Mucosa of stomach (tissue), 1 donor: Measurements from ENCODE around the gene ATG5.

Experiments used
- H3K27me3 ChIP-seq: one replicate; pipeline ENCODE4 v1.7.0; 2013; ENCODE audit warnings: mild to moderate bottlenecking, low read length; ENCODE audit not compliant: control insufficient read depth, insufficient read depth
- H3K36me3 ChIP-seq: one replicate; pipeline ENCODE4 v1.7.0; 2013; ENCODE audit warnings: low read length; ENCODE audit not compliant: control insufficient read depth, insufficient read depth
- H3K4me1 ChIP-seq: one replicate; pipeline ENCODE4 v1.7.0; 2013; ENCODE audit warnings: mild to moderate bottlenecking, low read length; ENCODE audit not compliant: control insufficient read depth, insufficient read depth
- H3K4me3 ChIP-seq: one replicate; pipeline ENCODE4 v1.7.0; 2013; ENCODE audit warnings: low read length
- H3K9ac ChIP-seq: one replicate; pipeline ENCODE4 v1.7.0; 2013; ENCODE audit warnings: mild to moderate bottlenecking, low read length, moderate library complexity
- H3K9me3 ChIP-seq: one replicate; pipeline ENCODE4 v1.7.0; 2013; ENCODE audit warnings: mild to moderate bottlenecking, low read length, moderate library complexity; ENCODE audit not compliant: control insufficient read depth
- donor health status: Pancreatic carcinoma.

The ATG5 gene

DNA sequence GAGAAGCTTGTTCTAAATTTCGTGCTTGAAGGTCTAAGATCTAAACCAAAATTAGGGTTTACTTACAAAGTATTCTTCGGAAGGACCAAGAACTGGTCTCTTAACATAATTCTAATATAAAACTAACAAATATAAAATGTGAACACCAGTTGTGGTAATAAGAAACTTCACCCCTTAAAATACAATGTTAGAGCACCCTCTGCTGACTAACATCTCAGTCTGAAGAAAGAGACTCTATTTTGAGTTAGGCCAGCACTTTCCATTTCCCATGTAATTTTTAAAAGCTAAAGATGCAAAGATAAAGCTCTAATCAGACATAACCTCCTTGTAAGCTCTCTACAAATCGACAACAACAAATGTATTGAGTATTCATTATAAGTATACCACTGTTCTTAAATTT is 24.6 kb downstream of the ATG5 start:
- Histone ChIP-seq H3K4me3 (no peak overlapping the region), H3K4me1 (no peaks in the 10 kb centered on the region), H3K9ac (no peak overlapping the region), H3K27me3 (no peaks in the 10 kb centered on the region), H3K9me3 (no peaks in the 10 kb centered on the region), H3K36me3 (no peaks in the 10 kb centered on the region)

DNA sequence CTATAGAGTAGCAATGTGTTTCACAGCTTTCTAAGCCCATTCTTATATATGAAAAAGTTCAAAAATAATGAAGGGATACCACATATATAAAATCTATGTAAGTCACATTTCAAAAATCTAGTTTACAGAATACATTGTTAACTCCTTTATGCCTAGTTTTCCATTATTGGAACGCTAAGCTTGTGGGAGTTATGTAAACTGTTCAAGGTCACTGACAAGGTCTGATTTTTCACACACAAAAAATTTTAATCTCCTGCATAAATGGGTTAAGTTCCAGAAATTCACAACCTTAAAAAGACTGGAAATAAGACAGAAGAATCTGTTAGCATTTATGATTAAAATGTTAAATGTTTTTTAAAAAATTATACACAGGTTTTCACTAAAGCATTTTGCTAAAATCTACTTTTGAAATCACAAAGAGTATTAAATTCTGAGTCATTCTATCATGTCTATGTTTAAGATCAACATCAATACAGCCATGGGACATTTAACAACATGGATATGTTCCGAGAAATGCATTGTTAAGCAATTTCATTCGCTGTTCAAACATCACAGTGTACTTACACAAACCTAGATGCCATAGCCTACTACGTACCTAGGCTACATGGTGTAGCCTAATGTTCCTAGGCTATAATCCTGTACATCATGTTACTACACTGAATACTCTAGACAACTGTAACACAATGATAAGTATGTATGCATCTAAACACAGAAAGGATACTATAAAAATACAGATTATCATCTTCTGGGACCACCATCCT is 25.4 kb downstream of the ATG5 start:
- H3K36me3 ChIP-seq, result no peaks in the 10 kb centered on the region
- no peaks in the 10 kb centered on the region for H3K9me3 ChIP-seq
- H3K4me3 ChIP-seq, result no peak overlapping the region
- no peak overlapping the region for H3K9ac ChIP-seq
- no peaks in the 10 kb centered on the region for H3K4me1 ChIP-seq
- H3K27me3 ChIP-seq, result no peaks in the 10 kb centered on the region

DNA sequence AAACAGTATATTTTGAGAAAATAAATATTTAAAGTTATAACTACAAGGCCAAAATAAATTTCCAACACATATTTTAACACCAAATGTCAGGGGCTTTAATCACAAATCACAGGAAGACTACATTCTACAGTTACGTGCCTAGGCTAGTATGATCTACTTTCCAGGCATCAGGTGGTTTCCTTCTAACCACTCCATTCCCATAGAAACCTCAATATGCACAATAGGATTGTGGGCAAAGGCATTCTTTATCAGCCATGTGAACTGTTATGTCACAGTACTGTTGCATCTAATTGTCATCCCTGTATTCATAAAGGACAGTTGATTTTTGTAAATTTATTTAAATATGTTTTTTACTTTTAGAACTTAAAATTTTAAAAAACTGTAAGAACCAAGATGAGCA is 32.4 kb downstream of the ATG5 start:
- no peaks in the 10 kb centered on the region for H3K36me3 ChIP-seq
- H3K9me3 ChIP-seq, result no peaks in the 10 kb centered on the region
- H3K27me3 ChIP-seq, result no peaks in the 10 kb centered on the region
- no peak overlapping the region for H3K9ac ChIP-seq
- no peaks in the 10 kb centered on the region for H3K4me1 ChIP-seq
- H3K4me3 ChIP-seq, result no peak overlapping the region

DNA sequence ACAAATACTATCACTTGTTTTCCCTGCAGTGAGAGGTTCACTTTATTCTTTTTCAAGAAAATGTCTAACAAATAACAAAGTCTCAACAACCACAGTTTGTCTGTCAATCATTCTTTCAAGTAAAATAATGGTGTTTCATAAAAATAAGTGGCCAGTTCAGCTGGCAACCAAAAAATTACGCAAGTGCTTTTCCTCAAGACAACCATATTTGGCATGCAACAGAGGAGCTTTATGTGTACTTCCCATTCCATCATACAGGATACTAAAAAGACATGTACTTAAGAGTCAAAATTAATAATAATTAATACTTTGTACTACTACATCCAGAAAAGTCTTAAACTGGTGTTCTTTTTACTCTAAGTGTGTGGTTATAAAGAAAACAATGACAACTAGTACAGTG is 34.6 kb downstream of the ATG5 start:
- Histone ChIP-seq H3K36me3 (no peaks in the 10 kb centered on the region), H3K9ac (no peak overlapping the region), H3K4me1 (no peaks in the 10 kb centered on the region), H3K4me3 (no peak overlapping the region), H3K9me3 (no peaks in the 10 kb centered on the region), H3K27me3 (no peaks in the 10 kb centered on the region)

DNA sequence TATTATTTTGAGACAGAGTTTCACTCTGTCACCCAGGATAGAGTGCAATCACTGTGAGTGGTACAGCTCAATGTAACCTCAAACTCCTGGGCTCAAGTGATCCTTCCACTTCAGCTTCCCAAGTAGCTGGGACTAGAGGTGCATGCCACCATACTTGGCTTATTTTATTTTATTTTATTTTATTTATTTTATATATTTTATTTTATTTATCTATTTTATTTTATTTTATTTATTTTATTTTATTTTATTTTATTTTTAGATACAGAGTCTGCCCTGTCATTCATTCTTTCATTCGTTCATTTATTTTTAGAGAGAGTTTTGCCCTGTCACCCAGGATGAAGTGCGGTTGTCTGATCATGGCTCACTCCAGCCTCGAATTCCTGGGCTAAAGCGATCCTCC is 35.5 kb downstream of the ATG5 start:
- Histone ChIP-seq H3K36me3 (no peaks in the 10 kb centered on the region), H3K4me3 (no peak overlapping the region), H3K27me3 (no peaks in the 10 kb centered on the region), H3K4me1 (no peaks in the 10 kb centered on the region), H3K9ac (no peak overlapping the region), H3K9me3 (no peaks in the 10 kb centered on the region)

DNA sequence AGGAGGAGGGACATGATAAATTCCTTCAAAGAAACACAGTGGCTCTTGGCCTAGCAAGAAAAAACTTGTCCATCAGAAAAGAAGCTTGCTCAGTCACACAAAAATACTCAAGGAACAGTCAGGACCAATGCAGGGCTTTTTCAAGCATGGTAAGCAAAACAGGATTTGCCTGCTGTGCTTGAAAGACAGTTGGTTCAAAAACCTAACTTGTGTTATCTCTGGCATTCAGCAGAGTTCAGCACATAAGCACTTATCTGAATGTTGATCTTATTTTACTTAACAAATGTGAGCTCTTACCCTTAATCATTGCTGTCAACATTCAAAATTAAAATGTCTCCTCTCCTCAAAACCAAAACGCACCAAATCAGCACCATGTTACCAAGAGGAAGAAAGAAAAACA is 38.3 kb downstream of the ATG5 start:
- Histone ChIP-seq H3K4me1 (no peaks in the 10 kb centered on the region), H3K36me3 (no peaks in the 10 kb centered on the region), H3K4me3 (no peak overlapping the region), H3K27me3 (no peaks in the 10 kb centered on the region), H3K9me3 (no peaks in the 10 kb centered on the region), H3K9ac (no peak overlapping the region)

DNA sequence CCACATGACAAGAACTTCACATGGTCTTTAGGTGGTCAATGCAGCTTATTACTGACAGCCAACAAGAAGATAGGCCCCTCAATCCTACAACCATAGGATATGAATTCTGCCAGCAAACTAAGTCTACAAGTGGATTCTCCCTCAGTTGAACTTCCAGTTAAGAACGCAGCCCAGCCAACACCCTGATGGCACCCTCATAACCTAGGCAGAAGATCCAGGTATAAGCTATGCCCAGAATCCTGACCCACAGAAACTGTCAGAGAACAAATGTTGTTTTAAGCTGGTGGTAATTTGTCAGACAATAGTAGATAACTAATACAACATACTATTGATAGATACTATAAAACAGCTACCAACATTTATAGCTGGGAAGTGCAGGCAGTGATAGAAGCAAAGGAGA is 38.8 kb downstream of the ATG5 start:
- Histone ChIP-seq H3K9me3 (no peaks in the 10 kb centered on the region), H3K9ac (no peak overlapping the region), H3K27me3 (no peaks in the 10 kb centered on the region), H3K36me3 (no peaks in the 10 kb centered on the region), H3K4me1 (no peaks in the 10 kb centered on the region), H3K4me3 (no peak overlapping the region)

DNA sequence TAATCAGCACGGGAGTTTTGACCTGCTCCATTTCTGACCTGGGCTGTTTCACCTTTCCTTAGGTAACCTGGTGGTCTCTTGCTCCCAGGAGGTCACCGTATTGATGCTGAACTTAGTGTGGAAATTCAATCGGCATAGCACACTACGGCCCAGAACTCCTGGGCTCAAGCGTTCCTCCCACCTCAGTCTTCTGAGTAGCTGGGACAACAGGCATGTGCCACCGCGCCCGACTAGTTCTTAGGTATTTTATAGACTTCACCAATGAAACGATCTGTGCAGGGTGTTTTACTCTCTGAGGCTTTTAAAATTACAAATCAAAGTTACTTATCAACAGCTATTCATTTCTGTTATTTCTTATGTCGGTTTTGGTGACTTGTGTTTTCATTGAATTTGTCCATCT is 42.1 kb downstream of the ATG5 start:
- H3K9ac ChIP-seq, result no peak overlapping the region
- H3K36me3 ChIP-seq, result no peaks in the 10 kb centered on the region

DNA sequence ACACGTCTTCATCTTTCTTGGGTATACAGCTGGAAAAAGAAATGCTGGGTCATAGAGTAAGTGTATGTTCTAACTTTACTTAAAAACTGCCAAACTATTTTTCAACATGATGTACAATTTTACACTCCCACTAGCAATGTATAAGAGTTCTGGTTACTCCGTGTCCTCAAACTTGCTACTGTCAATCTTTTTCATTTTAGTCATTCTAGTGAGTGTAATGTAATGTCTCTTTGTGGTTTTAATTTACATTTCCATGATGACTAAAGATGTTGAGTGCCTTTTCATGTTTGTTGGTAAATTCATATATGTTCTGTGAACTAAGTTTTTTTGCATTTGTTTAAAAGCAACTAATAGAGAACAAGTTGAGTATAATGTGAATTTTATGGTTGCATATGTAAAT is 43.9 kb downstream of the ATG5 start:
- Histone ChIP-seq H3K4me3 (no peak overlapping the region), H3K9ac (no peak overlapping the region), H3K4me1 (no peaks in the 10 kb centered on the region), H3K36me3 (no peaks in the 10 kb centered on the region), H3K27me3 (no peaks in the 10 kb centered on the region), H3K9me3 (no peaks in the 10 kb centered on the region)

More for the DNA sequence above, 42.1 kb downstream of the ATG5 start:
- Histone ChIP-seq H3K27me3 (no peaks in the 10 kb centered on the region), H3K4me1 (no peaks in the 10 kb centered on the region), H3K9me3 (no peaks in the 10 kb centered on the region), H3K4me3 (no peak overlapping the region)

DNA sequence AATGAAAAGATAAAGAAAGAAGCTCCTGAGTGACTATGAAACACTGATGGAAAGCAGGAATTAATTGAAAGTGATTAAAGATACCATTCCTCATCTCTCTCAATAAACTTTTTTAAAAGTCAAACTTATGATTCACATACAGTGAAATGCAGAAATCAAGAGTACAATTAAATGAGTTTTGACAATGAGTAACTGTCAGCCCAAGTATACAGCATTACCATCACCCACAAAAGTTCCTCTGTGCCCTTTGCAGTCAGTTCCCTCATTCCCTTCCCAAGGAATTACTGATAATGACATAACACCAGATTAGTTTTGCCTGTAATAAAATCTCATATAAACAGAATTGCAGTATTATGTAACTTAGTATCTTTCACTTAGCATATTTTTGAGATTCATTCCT is 44.5 kb downstream of the ATG5 start:
- Histone ChIP-seq H3K36me3 (no peaks in the 10 kb centered on the region), H3K27me3 (no peaks in the 10 kb centered on the region), H3K9ac (no peak overlapping the region), H3K9me3 (no peaks in the 10 kb centered on the region), H3K4me3 (no peak overlapping the region), H3K4me1 (no peaks in the 10 kb centered on the region)

DNA sequence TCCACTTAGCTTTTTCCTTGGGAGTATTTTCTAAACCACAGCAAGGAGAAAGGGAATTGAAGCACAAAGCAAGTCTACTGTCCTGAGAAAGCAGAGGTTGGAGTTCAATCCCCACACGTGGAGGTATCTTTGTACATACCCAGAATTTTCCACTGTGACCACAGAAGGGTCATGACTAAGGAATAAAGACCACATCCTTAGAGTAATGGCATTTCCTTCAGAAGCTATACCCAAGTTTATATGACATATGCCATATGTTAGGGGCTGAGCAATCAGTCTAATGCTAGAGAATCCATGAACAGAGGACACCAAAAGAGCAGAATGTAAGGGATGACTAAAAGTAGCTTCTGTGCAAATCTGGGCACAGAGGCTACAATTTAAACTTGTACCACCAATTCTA is 46.4 kb downstream of the ATG5 start:
- H3K36me3 ChIP-seq, result no peaks in the 10 kb centered on the region
- H3K4me1 ChIP-seq, result no peaks in the 10 kb centered on the region
- no peaks in the 10 kb centered on the region for H3K9me3 ChIP-seq
- H3K9ac ChIP-seq, result no peak overlapping the region
- no peaks in the 10 kb centered on the region for H3K27me3 ChIP-seq
- H3K4me3 ChIP-seq, result no peak overlapping the region

DNA sequence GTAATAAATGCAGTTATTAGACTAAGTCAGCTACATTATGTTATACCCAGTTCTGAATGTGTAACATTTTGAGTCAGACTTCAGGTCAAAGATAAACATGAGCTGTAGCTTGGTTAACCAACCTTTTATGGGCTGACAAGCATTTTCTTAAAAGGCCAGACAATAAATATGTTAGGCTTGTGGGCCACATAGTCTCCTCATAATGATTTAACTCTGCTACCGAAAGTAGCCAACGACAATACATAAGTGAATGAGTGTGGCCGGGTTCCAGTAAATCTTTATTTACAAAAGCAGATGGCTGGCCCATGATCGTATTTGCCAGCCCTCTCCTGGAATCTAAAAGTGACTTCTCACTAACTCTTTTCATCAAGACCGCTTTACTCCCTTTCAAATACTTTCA is 49.9 kb downstream of the ATG5 start:
- Histone ChIP-seq H3K27me3 (no peaks in the 10 kb centered on the region), H3K9ac (no peak overlapping the region), H3K36me3 (no peaks in the 10 kb centered on the region), H3K9me3 (no peaks in the 10 kb centered on the region), H3K4me3 (no peak overlapping the region), H3K4me1 (no peaks in the 10 kb centered on the region)

DNA sequence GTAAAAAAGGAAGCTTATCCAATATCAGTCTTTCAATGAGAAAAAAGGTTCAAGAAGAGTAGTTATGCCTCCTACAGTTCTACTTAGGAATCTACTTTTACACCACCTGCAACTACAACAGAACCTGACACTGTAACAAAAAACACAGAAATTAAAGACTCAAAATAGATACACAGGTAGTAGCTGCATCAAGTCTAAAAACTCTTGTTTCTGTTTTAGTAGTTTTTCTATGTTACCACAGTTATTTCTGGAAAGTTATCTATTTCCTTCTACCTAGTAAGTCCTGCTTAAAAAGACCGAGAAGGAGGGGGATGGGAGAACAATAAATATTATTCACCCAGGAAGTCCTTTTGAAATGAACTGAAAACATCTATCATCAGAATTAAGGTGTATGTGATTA is 52.5 kb downstream of the ATG5 start:
- Histone ChIP-seq H3K36me3 (no peaks in the 10 kb centered on the region), H3K4me1 (no peaks in the 10 kb centered on the region), H3K4me3 (no peak overlapping the region), H3K9ac (no peak overlapping the region), H3K27me3 (no peaks in the 10 kb centered on the region), H3K9me3 (no peaks in the 10 kb centered on the region)
